NK-92 (cell line): Measurements from ENCODE around the gene C1QTNF1.
"Not testable (repeated sequence)": the region's sequence is repeated elsewhere in the genome, so short reads cannot be mapped to it uniquely, and the experiment has no call there.

ENCODE experiments used
- DNase-seq: peaks from one replicate; lab custom pipeline; 2025; ENCODE audit not compliant: unreplicated experiment; lab: John Stamatoyannopoulos, UW

The C1QTNF1 gene

GRCh38 chr17:79022507-79022991 is 1.4 kb upstream of the C1QTNF1 start:
- no peak for DNase-seq

GRCh38 chr17:79023180-79023705 is 726 bp upstream of the C1QTNF1 start:
- DNase-seq = no peak

- no peak for DNase-seq
Observed at GRCh38 chr17:79024901-79025737, 1.1 kb downstream of the C1QTNF1 start.

GRCh38 chr17:79026376-79027273 is 2.7 kb downstream of the C1QTNF1 start:
- DNase-seq = no peak

GRCh38 chr17:79027274-79027924 is 3.4 kb downstream of the C1QTNF1 start:
- DNase-seq = no peak

- no peak for DNase-seq
Observed at GRCh38 chr17:79027925-79028491, 4.0 kb downstream of the C1QTNF1 start.

- no peak for DNase-seq
Observed at GRCh38 chr17:79028496-79029326, 4.7 kb downstream of the C1QTNF1 start.

GRCh38 chr17:79029327-79030009 is 5.5 kb downstream of the C1QTNF1 start:
- no peak for DNase-seq

GRCh38 chr17:79030636-79031035 is 6.7 kb downstream of the C1QTNF1 start:
- not testable (repeated sequence) for DNase-seq

- DNase-seq = no peak
Observed at GRCh38 chr17:79031996-79032875, 8.3 kb downstream of the C1QTNF1 start.

- DNase-seq = no peak
Observed at GRCh38 chr17:79033046-79033616, 9.2 kb downstream of the C1QTNF1 start.

- DNase-seq = no peak
Observed at GRCh38 chr17:79033741-79034501, 10.0 kb downstream of the C1QTNF1 start.

GRCh38 chr17:79034931-79035485 is 11.0 kb downstream of the C1QTNF1 start:
- DNase-seq = no peak

GRCh38 chr17:79035686-79036085 is 11.7 kb downstream of the C1QTNF1 start:
- no peak for DNase-seq

- DNase-seq = no peak
Observed at GRCh38 chr17:79036181-79036580, 12.2 kb downstream of the C1QTNF1 start.

GRCh38 chr17:79036596-79036995 is 12.6 kb downstream of the C1QTNF1 start:
- no peak for DNase-seq
